ENCODE results near the gene RXRB. TPM values are rescaled to one million over a fixed set of nuclear protein-coding genes. Genes with fewer than 3 reads are reported as not detected.

RXRB gene
- total and polyA plus RNA-seq, 2 donors (not counting 1 experiment from before 2014, with no cell fraction given), result 25.9 to 34.0 TPM

GRCh38 chr6:33165581-33166258 lies 34.7 kb downstream of the RXRB start:
- H3K79me2 ChIP-seq (ENCODE audit: control insufficient read depth, insufficient read depth, low read length), result no peaks in the 10 kb centered on the region
- no peak overlapping the region for H3K4me2 ChIP-seq (ENCODE audit: extremely low read depth, insufficient read depth, low read length)
- H2AFZ ChIP-seq (ENCODE audit: low read length), result no peak overlapping the region
- no peak for DNase-seq (ENCODE audit: low read depth in 2 of 2)
- no peak overlapping the region for H3K4me3 ChIP-seq (replicated peaks in 1 of 4; ENCODE audit: control extremely low read depth in 1 of 4, insufficient read depth in 1 of 4, low read depth in 3 of 4, low read length in 4 of 4)
- no peaks in the 10 kb centered on the region for H4K20me1 ChIP-seq (ENCODE audit: control insufficient read depth, extremely low read depth, insufficient read depth, low read length)
- TF ChIP-seq EZH2 (IDR thresholded peaks at IDR 0.05; ENCODE audit: low read length, missing control alignments), result no peak
- TF ChIP-seq CTCF (conservative IDR thresholded peaks at IDR 0.05 in 1 of 2, IDR thresholded peaks at IDR 0.05 in 1 of 2; ENCODE audit: low read depth in 1 of 2, low read length in 2 of 2), result no peak
- H3K9me3 ChIP-seq (ENCODE audit: control insufficient read depth, insufficient read depth, low read depth, low read length), result no peaks in the 10 kb centered on the region
- H3K36me3 ChIP-seq (ENCODE audit: control insufficient read depth, insufficient read depth, low read length), result no peaks in the 10 kb centered on the region
- H3K4me1 ChIP-seq (ENCODE audit: control insufficient read depth, extremely low read depth, insufficient read depth, low read length), result peaks cover 5% of the 10 kb centered on the region
- H3K9ac ChIP-seq (ENCODE audit: insufficient read depth, low read length), result no peak overlapping the region
- H3K27ac ChIP-seq (ENCODE audit: insufficient read depth, low read length), result no peak overlapping the region
- H3K27me3 ChIP-seq (ENCODE audit: control insufficient read depth, insufficient read depth, low read length), result no peaks in the 10 kb centered on the region

- no peaks in the 10 kb centered on the region for H3K36me3 ChIP-seq (ENCODE audit: control insufficient read depth, insufficient read depth, low read length)
- H3K27ac ChIP-seq (ENCODE audit: insufficient read depth, low read length), result no peak overlapping the region
- H3K79me2 ChIP-seq (ENCODE audit: control insufficient read depth, insufficient read depth, low read length), result no peaks in the 10 kb centered on the region
- H3K4me2 ChIP-seq (ENCODE audit: extremely low read depth, insufficient read depth, low read length), result no peak overlapping the region
- TF ChIP-seq CTCF (conservative IDR thresholded peaks at IDR 0.05 in 1 of 2, IDR thresholded peaks at IDR 0.05 in 1 of 2; ENCODE audit: low read depth in 1 of 2, low read length in 2 of 2) (no peak), EZH2 (IDR thresholded peaks at IDR 0.05; ENCODE audit: low read length, missing control alignments) (no peak)
- H2AFZ ChIP-seq (ENCODE audit: low read length), result no peak overlapping the region
- H3K9me3 ChIP-seq (ENCODE audit: control insufficient read depth, insufficient read depth, low read depth, low read length), result no peaks in the 10 kb centered on the region
- H3K4me1 ChIP-seq (ENCODE audit: control insufficient read depth, extremely low read depth, insufficient read depth, low read length), result peaks cover 5% of the 10 kb centered on the region
- no peaks in the 10 kb centered on the region for H4K20me1 ChIP-seq (ENCODE audit: control insufficient read depth, extremely low read depth, insufficient read depth, low read length)
- H3K9ac ChIP-seq (ENCODE audit: insufficient read depth, low read length), result no peak overlapping the region
- no peak overlapping the region for H3K4me3 ChIP-seq (replicated peaks in 1 of 4; ENCODE audit: control extremely low read depth in 1 of 4, insufficient read depth in 1 of 4, low read depth in 3 of 4, low read length in 4 of 4)
- DNase-seq (ENCODE audit: low read depth in 2 of 2), result no peak
- H3K27me3 ChIP-seq (ENCODE audit: control insufficient read depth, insufficient read depth, low read length), result no peaks in the 10 kb centered on the region
Observed at GRCh38 chr6:33164665-33165373, 35.6 kb downstream of the RXRB start.

- TF ChIP-seq EZH2 (IDR thresholded peaks at IDR 0.05; ENCODE audit: low read length, missing control alignments), result no peak
- TF ChIP-seq CTCF (conservative IDR thresholded peaks at IDR 0.05 in 1 of 2, IDR thresholded peaks at IDR 0.05 in 1 of 2; ENCODE audit: low read depth in 1 of 2, low read length in 2 of 2), result no peak
- H2AFZ ChIP-seq (ENCODE audit: low read length), result no peak overlapping the region
- H3K9ac ChIP-seq (ENCODE audit: insufficient read depth, low read length), result no peak overlapping the region
- no peak for DNase-seq (ENCODE audit: low read depth in 2 of 2)
- H3K36me3 ChIP-seq (ENCODE audit: control insufficient read depth, insufficient read depth, low read length), result no peaks in the 10 kb centered on the region
- H3K4me2 ChIP-seq (ENCODE audit: extremely low read depth, insufficient read depth, low read length), result no peak overlapping the region
- no peak overlapping the region for H3K4me3 ChIP-seq (replicated peaks in 1 of 4; ENCODE audit: control extremely low read depth in 1 of 4, insufficient read depth in 1 of 4, low read depth in 3 of 4, low read length in 4 of 4)
- H3K4me1 ChIP-seq (ENCODE audit: control insufficient read depth, extremely low read depth, insufficient read depth, low read length), result peaks cover 5% of the 10 kb centered on the region
- no peaks in the 10 kb centered on the region for H3K9me3 ChIP-seq (ENCODE audit: control insufficient read depth, insufficient read depth, low read depth, low read length)
- H4K20me1 ChIP-seq (ENCODE audit: control insufficient read depth, extremely low read depth, insufficient read depth, low read length), result no peaks in the 10 kb centered on the region
- no peak overlapping the region for H3K27ac ChIP-seq (ENCODE audit: insufficient read depth, low read length)
- H3K79me2 ChIP-seq (ENCODE audit: control insufficient read depth, insufficient read depth, low read length), result no peaks in the 10 kb centered on the region
- H3K27me3 ChIP-seq (ENCODE audit: control insufficient read depth, insufficient read depth, low read length), result no peaks in the 10 kb centered on the region
Observed at GRCh38 chr6:33164176-33164575, 36.3 kb downstream of the RXRB start.
